SK-N-SH (cell line): Measurements from ENCODE around the gene PSD2. TPM values are rescaled to one million over a fixed set of nuclear protein-coding genes. Genes with fewer than 3 reads are reported as not detected.

Experiments used
- CTCF ChIA-PET: fragments of 300-600, 350-600 bp; formaldehyde crosslinking; extraction: SDS; loops from one replicate; lab custom pipeline; 2021; lab: Yijun Ruan, JAX
- POLR2A ChIA-PET: fragments of 350-600 bp; sonication (Branson Sonifier 250); formaldehyde crosslinking; extraction: SDS; loops from one replicate; lab custom pipeline; 2020; ENCODE audit warnings: antibody characterized with exemption, inconsistent platforms; lab: Yijun Ruan, JAX
- DNase-seq: peaks from one replicate; pipeline ENCODE4 v3.0.0; 2012
- H2AFZ ChIP-seq: fragments of 200-600 bp; sonication (generic); 2 replicates; pipeline ENCODE4 v1.8.1; 2016; ENCODE audit warnings: antibody characterized with exemption, mild to moderate bottlenecking, low read depth
- H3F3A ChIP-seq: fragments of 200-600 bp; sonication (generic); replicated peaks from 2 replicates; pipeline ENCODE3; 2016; ENCODE audit warnings: antibody characterized with exemption, mild to moderate bottlenecking; ENCODE audit not compliant: insufficient read depth
- H3K27ac ChIP-seq, 2 experiments: fragments of 200-500 bp in 1 of 2; fragments of 200-600 bp in 1 of 2; sonication (Bioruptor generic) in 1 of 2; sonication (generic), shearing (Covaris generic) in 1 of 2; 2 replicates each; pipeline versions ENCODE4 v1.5.1 to v1.6.1; 2014 to 2016; ENCODE audit warnings: low read depth in 2 of 2, inconsistent platforms in 1 of 2, low read length in 1 of 2, mild to moderate bottlenecking in 1 of 2, mixed read lengths in 1 of 2
- H3K27me3 ChIP-seq: fragments of 200-600 bp; sonication (generic), shearing (Covaris generic); 2 replicates; pipeline ENCODE4 v1.6.1; 2016; ENCODE audit warnings: mixed run types; ENCODE audit not compliant: insufficient read depth
- H3K36me3 ChIP-seq, 2 experiments: fragments of 200-500 bp in 1 of 2; fragments of 200-600 bp in 1 of 2; sonication (Bioruptor generic) in 1 of 2; sonication (generic) in 1 of 2; replicated peaks in 1 of 2; 2 replicates each; pipeline versions ENCODE3 to v1.5.1; 2014 to 2016; ENCODE audit warnings: low read length in 1 of 2, mild to moderate bottlenecking in 1 of 2; ENCODE audit not compliant: insufficient read depth in 2 of 2, control insufficient read depth in 1 of 2
- H3K4me1 ChIP-seq, 2 experiments: fragments of 200-500 bp in 1 of 2; fragments of 200-600 bp in 1 of 2; sonication (Bioruptor generic) in 1 of 2; sonication (generic), shearing (Covaris generic) in 1 of 2; 2 replicates each; pipeline versions ENCODE4 v1.5.1 to v1.6.1; 2014 to 2016; ENCODE audit warnings: low read depth in 1 of 2, low read length in 1 of 2, mixed run types in 1 of 2; ENCODE audit not compliant: insufficient read depth in 2 of 2, control insufficient read depth in 1 of 2
- H3K4me2 ChIP-seq: fragments of 200-600 bp; sonication (generic), shearing (Covaris generic); 2 replicates; pipeline ENCODE4 v1.6.1; 2017; ENCODE audit warnings: mixed run types
- H3K4me3 ChIP-seq, 2 experiments: fragments of 200-500 bp in 1 of 2; fragments of 200-600 bp in 1 of 2; sonication (Bioruptor generic) in 1 of 2; sonication (generic), shearing (Covaris generic) in 1 of 2; 2 replicates each; pipeline versions ENCODE4 v1.5.1 to v1.8.1; 2014 to 2016; ENCODE audit warnings: low read depth in 2 of 2, inconsistent platforms in 1 of 2, low read length in 1 of 2, mild to moderate bottlenecking in 1 of 2, mixed read lengths in 1 of 2, moderate library complexity in 1 of 2
- H3K79me2 ChIP-seq: fragments of 200-600 bp; sonication (generic); 2 replicates; pipeline ENCODE4 v1.8.1; 2017; ENCODE audit warnings: mild to moderate bottlenecking; ENCODE audit not compliant: insufficient read depth
- H3K9ac ChIP-seq: fragments of 200-600 bp; sonication (generic); 2 replicates; pipeline ENCODE4 v1.6.1; 2017; ENCODE audit warnings: mixed run types
- H3K9me2 ChIP-seq: fragments of 200-600 bp; sonication (generic); 2 replicates; pipeline ENCODE4 v1.6.1; 2017; ENCODE audit warnings: mixed run types
- H3K9me3 ChIP-seq: fragments of 200-600 bp; sonication (generic); 2 replicates; pipeline ENCODE4 v1.6.1; 2017; ENCODE audit warnings: mixed run types, mild to moderate bottlenecking, moderate library complexity
- H4K20me1 ChIP-seq: fragments of 200-600 bp; sonication (generic); 2 replicates; pipeline ENCODE4 v1.6.1; 2017; ENCODE audit warnings: mild to moderate bottlenecking, mixed run types; ENCODE audit not compliant: insufficient read depth
- CHD2 ChIP-seq: fragments of 150-350 bp; IDR thresholded peaks from 2 replicates; pipeline ENCODE4 v1.6.1; 2018; ENCODE audit warnings: low read length; ENCODE audit not compliant: partially characterized antibody
- EZH2phosphoT487 ChIP-seq: fragments of 200-600 bp; sonication (generic); IDR thresholded peaks from 2 replicates; pipeline ENCODE4 v1.6.1; 2017; ENCODE audit warnings: low read depth, mixed run types, mild to moderate bottlenecking, antibody characterized with exemption, moderate library complexity, borderline replicate concordance
- GATA2 ChIP-seq: sonication (generic); formaldehyde crosslinking; IDR thresholded peaks from 2 replicates; pipeline ENCODE4 v1.5.0; 2020; ENCODE audit warnings: mild to moderate bottlenecking, missing genetic modification reagents
- MAX ChIP-seq: IDR thresholded peaks from 2 replicates; pipeline ENCODE4 v1.4.0; 2012; ENCODE audit warnings: low read depth
- MEF2A ChIP-seq: IDR thresholded peaks from 2 replicates; pipeline ENCODE4 v1.4.0; 2012; ENCODE audit warnings: low read depth, borderline replicate concordance
- MXI1 ChIP-seq: IDR thresholded peaks from 2 replicates; pipeline ENCODE4 v1.6.1; 2012; ENCODE audit warnings: mild to moderate bottlenecking, low read depth, low read length, improper control_type of control experiment
- NRF1 ChIP-seq: IDR thresholded peaks from 2 replicates; pipeline ENCODE4 v1.6.1; 2012; ENCODE audit warnings: low read depth, mild to moderate bottlenecking, low read length
- PBX3 ChIP-seq: IDR thresholded peaks from 2 replicates; pipeline ENCODE4; 2012
- RFX5 ChIP-seq: IDR thresholded peaks from 2 replicates; pipeline ENCODE4 v1.6.1; 2012; ENCODE audit warnings: mild to moderate bottlenecking, improper control_type of control experiment, low read length
- RXRA ChIP-seq: IDR thresholded peaks from 2 replicates; pipeline ENCODE4 v1.4.0; 2012; ENCODE audit warnings: low read depth, mild to moderate bottlenecking, borderline replicate concordance
- TCF12 ChIP-seq: IDR thresholded peaks from 2 replicates; pipeline ENCODE4 v1.4.0; 2012
- TEAD4 ChIP-seq: IDR thresholded peaks from 2 replicates; pipeline ENCODE4 v1.4.0; 2012; ENCODE audit warnings: mild to moderate bottlenecking, borderline replicate concordance; ENCODE audit not compliant: insufficient read depth
- USF2 ChIP-seq: fragments of 150-350 bp; IDR thresholded peaks from 2 replicates; pipeline ENCODE4 v1.6.1; 2017; ENCODE audit warnings: antibody characterized with exemption, low read length, low read depth, borderline replicate concordance
- ZBTB33 ChIP-seq: IDR thresholded peaks from 2 replicates; pipeline ENCODE4 v1.4.0; 2012; ENCODE audit warnings: low read depth, borderline replicate concordance
- WGBS: methylation state at CpG from one replicate; pipeline ENCODE4 v1.1.6; 2017; ENCODE audit warnings: low lambda C conversion rate; 5-methylcytosine and 5-hydroxymethylcytosine counted together
- polyA plus RNA-seq, 3 experiments: library from polyadenylated mRNA; depleted of rRNA; stranded (reverse); fragments of >200 nt; gene quantifications; 2 replicates each; pipeline ENCODE4 v1.2.3, GENCODE V29; 2012

Gene PSD2
- polyA plus RNA-seq, 1 of the 3 experiments (the other 2 are of a cell fraction): 0.15 TPM

GRCh38 chr5:139746691-139747582 lies 48.7 kb upstream of the PSD2 start:
- Histone ChIP-seq H3K9me2 (no peaks in the 10 kb centered on the region), H3F3A (peaks cover 17% of the 10 kb centered on the region), H3K9me3 (no peaks in the 10 kb centered on the region), H3K9ac (peak overlapping the region; percentile 20; the same call in 1 of the 2 replicates), H3K79me2 (no peaks in the 10 kb centered on the region), H3K27ac (peak overlapping the region in 1 of 2 experiments; percentile 69; a peak in 1 of 4 replicates), H2AFZ (peak overlapping the region; percentile 87; the same call in 1 of the 2 replicates), H3K4me2 (peak overlapping the region; percentile 56), H3K36me3 (no peaks in the 10 kb centered on the region), H3K4me3 (peak overlapping the region in 1 of 2 experiments; percentile 33; a peak in 3 of 4 replicates), H3K4me1 (peaks cover 29 to 33% of the 10 kb centered on the region in 2 experiments; a peak in 3 of 4 replicates), H3K27me3 (no peaks in the 10 kb centered on the region), H4K20me1 (no peaks in the 10 kb centered on the region)
- ChIA-PET CTCF (interaction anchor here (0.9 to 4.2 kb wide), 5 partner anchors 12 to 111 kb away, joined by 3 to 24 read pairs (median 4); no protein-coding TSS in a partner anchor), POLR2A (interaction anchor here (1.1 to 1.6 kb wide), 3 partner anchors 36 to 108 kb away, joined by 5 to 7 read pairs (median 6); no protein-coding TSS in a partner anchor)
- TF ChIP-seq TEAD4 (no peak), RFX5 (no peak), MEF2A (no peak), PBX3 (0 out of 2 replicates have a peak, but pooled peaks have one; percentile 15), TCF12 (no peak)
- DNase-seq: peak; percentile 74
- 10% methylated on average over 23 of the region's 44 CpGs for WGBS

- no peaks in the 10 kb centered on the region for H3K9me3 ChIP-seq
- no peaks in the 10 kb centered on the region for H3K79me2 ChIP-seq
- H3K36me3 ChIP-seq: no peaks in the 10 kb centered on the region
- H4K20me1 ChIP-seq: no peaks in the 10 kb centered on the region
- whole genome bisulfite sequencing: 28% methylated on average over 26 of the region's 60 CpGs
- TF ChIP-seq MXI1: peak; percentile 23; the same call in 1 of the 2 replicates
- TF ChIP-seq RXRA: no peak
- TF ChIP-seq CHD2: no peak
- no peak for TF ChIP-seq MAX
- no peak for TF ChIP-seq GATA2
- no peak for TF ChIP-seq MEF2A
- no peak for TF ChIP-seq ZBTB33
- no peak for TF ChIP-seq USF2
- peak; percentile 10; the same call in 1 of the 2 replicates for TF ChIP-seq TCF12
- no peak for TF ChIP-seq EZH2phosphoT487
- TF ChIP-seq NRF1: no peak
- TF ChIP-seq PBX3: no peak; the same call in 1 of the 2 replicates
- ChIA-PET CTCF (interaction anchor here (0.9 to 4.2 kb wide), 5 partner anchors 16 to 39 kb away, joined by 3 to 24 read pairs (median 3); no protein-coding TSS in a partner anchor), POLR2A (interaction anchor here (1.2 to 1.6 kb wide), 2 partner anchors 38 to 109 kb away, joined by 6 to 7 read pairs; no protein-coding TSS in a partner anchor)
- peak overlapping the region; percentile 87; the same call in 1 of the 2 replicates for H2AFZ ChIP-seq
- H3F3A ChIP-seq: peaks cover 17% of the 10 kb centered on the region
- H3K27ac ChIP-seq: no peak overlapping the region
- H3K27me3 ChIP-seq: no peaks in the 10 kb centered on the region
- no peaks in the 10 kb centered on the region for H3K9me2 ChIP-seq
- H3K4me3 ChIP-seq: peak overlapping the region in 1 of 2 experiments; percentile 33; a peak in 3 of 4 replicates
- 0 out of 2 replicates have a peak overlapping the region, but pooled peaks have one; percentile 20 for H3K9ac ChIP-seq
- H3K4me2 ChIP-seq: peak overlapping the region; percentile 56
- peak; percentile 76 for DNase-seq
- H3K4me1 ChIP-seq: peaks cover 35 to 38% of the 10 kb centered on the region in 2 experiments; a peak in 3 of 4 replicates
These were observed 47.8 kb upstream of the PSD2 start for GRCh38 chr5:139747583-139748504.
